Panc1 (cell line): ENCODE results near the gene TAGLN.

Experiments
- TF ChIP-seq, protein P1 (sequence below): fragments of 450-650 bp; IDR thresholded peaks from 2 replicates; pipeline ENCODE4 v1.5.1; 2017; ENCODE audit warnings: mild to moderate bottlenecking
- TF ChIP-seq, protein P2 (sequence below), 2 experiments: IDR thresholded peaks; 2 replicates each; pipeline ENCODE4 v1.6.1; 2011 to 2012; ENCODE audit warnings: low read depth in 2 of 2, control low read depth in 1 of 2, low read length in 1 of 2, mild to moderate bottlenecking in 1 of 2, moderate library complexity in 1 of 2; ENCODE audit not compliant: insufficient read depth in 1 of 2

DNA sequence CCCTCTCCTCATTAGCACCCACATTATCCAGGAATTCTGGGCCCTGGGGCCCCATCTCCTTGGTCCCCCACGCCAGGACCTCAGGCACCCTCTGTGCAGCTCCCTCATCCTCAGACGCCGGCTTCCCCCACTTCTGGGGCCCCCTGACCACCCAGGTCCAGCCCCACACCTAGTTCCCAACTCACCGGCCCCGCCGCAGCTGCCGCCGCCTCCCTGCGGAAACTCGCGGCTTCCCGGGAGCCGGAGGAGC is 32.6 kb downstream of the TAGLN start, which contains the start of gene PCSK7:
- TF ChIP-seq, protein P1, sequence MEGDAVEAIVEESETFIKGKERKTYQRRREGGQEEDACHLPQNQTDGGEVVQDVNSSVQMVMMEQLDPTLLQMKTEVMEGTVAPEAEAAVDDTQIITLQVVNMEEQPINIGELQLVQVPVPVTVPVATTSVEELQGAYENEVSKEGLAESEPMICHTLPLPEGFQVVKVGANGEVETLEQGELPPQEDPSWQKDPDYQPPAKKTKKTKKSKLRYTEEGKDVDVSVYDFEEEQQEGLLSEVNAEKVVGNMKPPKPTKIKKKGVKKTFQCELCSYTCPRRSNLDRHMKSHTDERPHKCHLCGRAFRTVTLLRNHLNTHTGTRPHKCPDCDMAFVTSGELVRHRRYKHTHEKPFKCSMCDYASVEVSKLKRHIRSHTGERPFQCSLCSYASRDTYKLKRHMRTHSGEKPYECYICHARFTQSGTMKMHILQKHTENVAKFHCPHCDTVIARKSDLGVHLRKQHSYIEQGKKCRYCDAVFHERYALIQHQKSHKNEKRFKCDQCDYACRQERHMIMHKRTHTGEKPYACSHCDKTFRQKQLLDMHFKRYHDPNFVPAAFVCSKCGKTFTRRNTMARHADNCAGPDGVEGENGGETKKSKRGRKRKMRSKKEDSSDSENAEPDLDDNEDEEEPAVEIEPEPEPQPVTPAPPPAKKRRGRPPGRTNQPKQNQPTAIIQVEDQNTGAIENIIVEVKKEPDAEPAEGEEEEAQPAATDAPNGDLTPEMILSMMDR, result no peak
- TF ChIP-seq, protein P2, sequence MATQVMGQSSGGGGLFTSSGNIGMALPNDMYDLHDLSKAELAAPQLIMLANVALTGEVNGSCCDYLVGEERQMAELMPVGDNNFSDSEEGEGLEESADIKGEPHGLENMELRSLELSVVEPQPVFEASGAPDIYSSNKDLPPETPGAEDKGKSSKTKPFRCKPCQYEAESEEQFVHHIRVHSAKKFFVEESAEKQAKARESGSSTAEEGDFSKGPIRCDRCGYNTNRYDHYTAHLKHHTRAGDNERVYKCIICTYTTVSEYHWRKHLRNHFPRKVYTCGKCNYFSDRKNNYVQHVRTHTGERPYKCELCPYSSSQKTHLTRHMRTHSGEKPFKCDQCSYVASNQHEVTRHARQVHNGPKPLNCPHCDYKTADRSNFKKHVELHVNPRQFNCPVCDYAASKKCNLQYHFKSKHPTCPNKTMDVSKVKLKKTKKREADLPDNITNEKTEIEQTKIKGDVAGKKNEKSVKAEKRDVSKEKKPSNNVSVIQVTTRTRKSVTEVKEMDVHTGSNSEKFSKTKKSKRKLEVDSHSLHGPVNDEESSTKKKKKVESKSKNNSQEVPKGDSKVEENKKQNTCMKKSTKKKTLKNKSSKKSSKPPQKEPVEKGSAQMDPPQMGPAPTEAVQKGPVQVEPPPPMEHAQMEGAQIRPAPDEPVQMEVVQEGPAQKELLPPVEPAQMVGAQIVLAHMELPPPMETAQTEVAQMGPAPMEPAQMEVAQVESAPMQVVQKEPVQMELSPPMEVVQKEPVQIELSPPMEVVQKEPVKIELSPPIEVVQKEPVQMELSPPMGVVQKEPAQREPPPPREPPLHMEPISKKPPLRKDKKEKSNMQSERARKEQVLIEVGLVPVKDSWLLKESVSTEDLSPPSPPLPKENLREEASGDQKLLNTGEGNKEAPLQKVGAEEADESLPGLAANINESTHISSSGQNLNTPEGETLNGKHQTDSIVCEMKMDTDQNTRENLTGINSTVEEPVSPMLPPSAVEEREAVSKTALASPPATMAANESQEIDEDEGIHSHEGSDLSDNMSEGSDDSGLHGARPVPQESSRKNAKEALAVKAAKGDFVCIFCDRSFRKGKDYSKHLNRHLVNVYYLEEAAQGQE (IDR thresholded peaks at IDR 0.05; ENCODE audit: insufficient read depth in 1 of 2, low read depth in 2 of 2, low read length in 1 of 2), result no peak
